GM12878 (cell line): ENCODE results near the gene ZFPM1. TPM values are rescaled to one million over a fixed set of nuclear protein-coding genes. Genes with fewer than 3 reads are reported as not detected.

Source experiments
- ATAC-seq: fragments of 200-7000 bp; cut with Tn5 transposase; 3 replicates; pipeline ENCODE4 v1.9.1; 2020; ENCODE audit warnings: mild to moderate bottlenecking, moderate library complexity
- BruUV-seq: library from RNA; stranded (reverse); fragments of 400-500 nt; replicated peaks from 2 replicates; lab custom pipeline; 2021; lab: Mats Ljungman, UMichigan
- CTCF ChIA-PET: fragments of 300-600 bp; sonication (Branson Sonifier 250); formaldehyde crosslinking; extraction: SDS; loops from one replicate; lab custom pipeline; 2021; ENCODE audit warnings: inconsistent platforms; lab: Yijun Ruan, JAX
- POLR2A ChIA-PET: fragments of 350-600 bp; formaldehyde crosslinking; extraction: SDS; loops from one replicate; lab custom pipeline; 2021; ENCODE audit warnings: inconsistent platforms; lab: Charles Lee
- RAD21 ChIA-PET: fragments of 300-600 bp; sonication (Branson Sonifier 250); formaldehyde crosslinking; loops from one replicate; lab custom pipeline; 2023; ENCODE audit warnings: antibody characterized with exemption; ENCODE audit not compliant: unreplicated experiment; lab: Charles Lee
- SMC1A ChIA-PET: fragments of 300-600 bp; sonication (Branson Sonifier 250); formaldehyde crosslinking; loops from one replicate; lab custom pipeline; 2023; ENCODE audit not compliant: unreplicated experiment, uncharacterized antibody; lab: Charles Lee
- DNase-seq: peaks from one replicate; pipeline ENCODE4 v3.0.0-alpha.2; 2011; ENCODE audit warnings: low read depth, low spot score
- FAIRE-seq: peaks from 3 replicates; lab custom pipeline; 2011; peaks lifted over from hg19 to GRCh38; lab: Jason Lieb, UNC
- H2AFZ ChIP-seq: 2 replicates; pipeline ENCODE4 v1.6.0; 2011; ENCODE audit warnings: low read depth, low read length, control low read depth; ENCODE audit not compliant: control insufficient read depth
- H3K27ac ChIP-seq: 2 replicates; pipeline ENCODE4 v1.5.1; 2011; ENCODE audit warnings: control low read depth; ENCODE audit not compliant: control insufficient read depth, insufficient read depth
- H3K27me3 ChIP-seq, 2 experiments: replicated peaks in 1 of 2; 2 replicates each; pipeline versions ENCODE4 v1.6.0 to v1.6.1; 2011; ENCODE audit warnings: low read length in 1 of 2; ENCODE audit not compliant: control insufficient read depth in 2 of 2, insufficient read depth in 2 of 2
- H3K36me3 ChIP-seq, 2 experiments: 2 replicates each; pipeline ENCODE4 v1.5.1; 2011; ENCODE audit warnings: low read length in 1 of 2; ENCODE audit not compliant: control insufficient read depth in 2 of 2, insufficient read depth in 2 of 2
- H3K4me1 ChIP-seq: 2 replicates; pipeline ENCODE4 v1.6.1; 2011; ENCODE audit warnings: mild to moderate bottlenecking, low read length, moderate library complexity, mixed read lengths; ENCODE audit not compliant: control insufficient read depth, insufficient read depth
- H3K4me2 ChIP-seq: 2 replicates; pipeline ENCODE4 v1.6.0; 2011; ENCODE audit warnings: control low read depth; ENCODE audit not compliant: control insufficient read depth, insufficient read depth
- H3K4me3 ChIP-seq: fragments of 200-600 bp; sonication (generic); 2 replicates; pipeline ENCODE4 v1.5.1; 2016
- H3K79me2 ChIP-seq: 2 replicates; pipeline ENCODE4 v1.6.0; 2011; ENCODE audit warnings: low read length; ENCODE audit not compliant: control insufficient read depth, insufficient read depth
- H3K9ac ChIP-seq: 2 replicates; pipeline ENCODE4 v1.8.0; 2011; ENCODE audit warnings: low read length, control low read depth, mixed read lengths; ENCODE audit not compliant: control insufficient read depth, insufficient read depth
- H3K9me3 ChIP-seq: replicated peaks from 3 replicates; pipeline ENCODE4 v1.5.1; 2011; ENCODE audit warnings: mild to moderate bottlenecking, low read length; ENCODE audit not compliant: control insufficient read depth, insufficient read depth
- H4K20me1 ChIP-seq: 2 replicates; pipeline ENCODE4 v1.6.0; 2011; ENCODE audit not compliant: control insufficient read depth, insufficient read depth
- BMI1 ChIP-seq: fragments of 450-650 bp; IDR thresholded peaks from 2 replicates; pipeline ENCODE4 v1.6.1; 2016; ENCODE audit warnings: mild to moderate bottlenecking, moderate library complexity, borderline replicate concordance
- CBFB ChIP-seq: IDR thresholded peaks from 2 replicates; pipeline ENCODE4 v1.6.1; 2016; ENCODE audit warnings: antibody characterized with exemption, low read depth
- MEF2A ChIP-seq: IDR thresholded peaks from 2 replicates; pipeline ENCODE4 v1.6.1; 2011; ENCODE audit warnings: low read depth, mild to moderate bottlenecking, low read length, moderate library complexity; ENCODE audit not compliant: insufficient read depth
- NBN ChIP-seq: fragments of 450-650 bp; IDR thresholded peaks from 2 replicates; pipeline ENCODE4 v1.6.1; 2016
- POLR2AphosphoS2 ChIP-seq: IDR thresholded peaks from 2 replicates; pipeline ENCODE4 v1.6.1; 2011; ENCODE audit warnings: low read depth, mild to moderate bottlenecking, low read length, improper control_type of control experiment, moderate library complexity
- SMAD1 ChIP-seq: fragments of 450-650 bp; IDR thresholded peaks from 2 replicates; pipeline ENCODE4 v1.6.1; 2018; ENCODE audit warnings: mild to moderate bottlenecking, low read depth; ENCODE audit not compliant: partially characterized antibody
- TBL1XR1 ChIP-seq: IDR thresholded peaks from 2 replicates; pipeline ENCODE4 v1.6.1; 2012; ENCODE audit warnings: low read depth, low read length, improper control_type of control experiment
- ZNF24 ChIP-seq: fragments of 450-650 bp; IDR thresholded peaks from 2 replicates; pipeline ENCODE4 v1.6.1; 2017; ENCODE audit warnings: antibody characterized with exemption, mild to moderate bottlenecking
- ZZZ3 ChIP-seq: IDR thresholded peaks from 2 replicates; pipeline ENCODE4 v1.6.1; 2011; ENCODE audit warnings: low read depth; ENCODE audit not compliant: control insufficient read depth, insufficient read length
- WGBS: methylation state at CpG from one replicate; pipeline ENCODE4 v1.1.6; 2016; ENCODE audit warnings: low lambda C conversion rate; ENCODE audit not compliant: insufficient replicate concordance, insufficient coverage; ENCODE audit errors: missing lambda C conversion rate; 5-methylcytosine and 5-hydroxymethylcytosine counted together
- in situ Hi-C: fragments of 300-500 bp; cut with MboI; formaldehyde crosslinking; loops from 9 replicates; pipeline ENCODE4 v1.14.3; 2018; ENCODE audit warnings: mixed read lengths
- intact Hi-C: fragments of 100-400 bp; cut with micrococcal nuclease; formaldehyde crosslinking; loops from one replicate; pipeline ENCODE4 v1.14.2; 2022; ENCODE audit not compliant: unreplicated experiment
- polyA plus RNA-seq, 11 experiments: library from polyadenylated mRNA; depleted of rRNA in 4 of 11; unstranded in 6 of 11; stranded (reverse) in 5 of 11; fragments of >200 nt; fragmentation: Nextera tagmentation in 4 of 11; fragmentation: Illumina TruSeq in 1 of 11; extraction: Ambion mirVana in 4 of 11; extraction: Trizol in 1 of 11; gene quantifications; 1 replicate in 1 of 11; 2 replicates in 10 of 11; pipeline versions ENCODE4 v1.2.1 to v1.2.3, GENCODE V29; 2011 to 2016; ENCODE audit warnings: inconsistent platforms in 2 of 11, missing spikeins in 2 of 11, low read depth in 1 of 11
- total RNA-seq, 4 experiments: library from RNA; depleted of rRNA in 3 of 4; stranded (reverse); fragments of >200 nt in 3 of 4; fragmentation: Illumina TruSeq in 1 of 4; extraction: Trizol in 1 of 4; gene quantifications; 2 replicates each; pipeline versions ENCODE4 v1.2.1 to v1.2.3, GENCODE V29; 2013 to 2021
- TF ChIP-seq, protein P1 (sequence below): IDR thresholded peaks from 2 replicates; pipeline ENCODE4 v1.6.1; 2011; ENCODE audit warnings: borderline replicate concordance, low read depth, mild to moderate bottlenecking, moderate library complexity, low read length; ENCODE audit not compliant: insufficient read depth, poor library complexity, severe bottlenecking
- TF ChIP-seq, protein P2 (sequence below): fragments of 450-650 bp; formaldehyde crosslinking; IDR thresholded peaks from 2 replicates; pipeline ENCODE4 v1.5.0; 2022; ENCODE audit warnings: mild to moderate bottlenecking, missing genetic modification characterization

The ZFPM1 gene
- total and polyA plus RNA-seq, 10 of the 15 experiments (the other 5 are each of a cell fraction or from before 2014, with no cell fraction given), result 0.02 to 5.1 (median 0.30) TPM

DNA sequence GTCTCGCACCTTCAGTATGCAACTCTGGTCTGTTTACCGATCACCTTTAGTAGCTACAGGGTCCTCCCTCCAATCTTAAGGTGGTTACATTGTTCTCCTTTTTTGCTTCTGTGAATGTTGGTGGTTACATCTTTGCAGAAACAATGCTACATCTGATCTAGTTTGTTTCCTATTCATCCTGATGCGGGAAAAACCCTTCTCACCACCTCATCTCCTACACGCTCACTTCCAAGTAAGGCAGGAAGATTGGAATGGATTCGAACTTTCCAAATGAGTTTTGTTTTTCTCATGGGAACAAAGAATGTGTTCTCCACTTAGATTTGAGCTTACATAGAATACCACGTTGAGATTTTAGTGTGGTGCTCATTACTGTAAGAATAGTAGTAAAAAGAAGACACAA is 131.6 kb downstream of the ZFPM1 start:
- Histone ChIP-seq H3K4me1 (no peaks in the 10 kb centered on the region; the same call in 1 of the 2 replicates), H3K79me2 (peaks cover 23% of the 10 kb centered on the region), H4K20me1 (no peaks in the 10 kb centered on the region), H3K27ac (no peak overlapping the region), H3K9me3 (no peaks in the 10 kb centered on the region), H3K36me3 (peaks cover 30 to 39% of the 10 kb centered on the region in 2 experiments), H3K4me2 (no peak overlapping the region), H3K27me3 (no peaks in the 10 kb centered on the region), H3K4me3 (no peak overlapping the region), H2AFZ (no peak overlapping the region), H3K9ac (no peak overlapping the region)
- POLR2A ChIA-PET, result no interaction called here
- CTCF ChIA-PET, result interaction anchor here (0.6 kb wide), 1 partner anchor 22 kb away, joined by 3 read pairs; no protein-coding TSS in a partner anchor
- FAIRE-seq (no peak), DNase-seq (no peak), ATAC-seq (no peak)
- no peak for TF ChIP-seq CBFB
- TF ChIP-seq SMAD1, result no peak
- TF ChIP-seq BMI1, result no peak
- TF ChIP-seq TBL1XR1, result no peak
- no peak for TF ChIP-seq ZZZ3
- TF ChIP-seq MEF2A, result no peak
- TF ChIP-seq, protein P1, sequence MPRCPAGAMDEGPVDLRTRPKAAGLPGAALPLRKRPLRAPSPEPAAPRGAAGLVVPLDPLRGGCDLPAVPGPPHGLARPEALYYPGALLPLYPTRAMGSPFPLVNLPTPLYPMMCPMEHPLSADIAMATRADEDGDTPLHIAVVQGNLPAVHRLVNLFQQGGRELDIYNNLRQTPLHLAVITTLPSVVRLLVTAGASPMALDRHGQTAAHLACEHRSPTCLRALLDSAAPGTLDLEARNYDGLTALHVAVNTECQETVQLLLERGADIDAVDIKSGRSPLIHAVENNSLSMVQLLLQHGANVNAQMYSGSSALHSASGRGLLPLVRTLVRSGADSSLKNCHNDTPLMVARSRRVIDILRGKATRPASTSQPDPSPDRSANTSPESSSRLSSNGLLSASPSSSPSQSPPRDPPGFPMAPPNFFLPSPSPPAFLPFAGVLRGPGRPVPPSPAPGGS, result no peak
- no peak for TF ChIP-seq POLR2AphosphoS2
- TF ChIP-seq, protein P2, sequence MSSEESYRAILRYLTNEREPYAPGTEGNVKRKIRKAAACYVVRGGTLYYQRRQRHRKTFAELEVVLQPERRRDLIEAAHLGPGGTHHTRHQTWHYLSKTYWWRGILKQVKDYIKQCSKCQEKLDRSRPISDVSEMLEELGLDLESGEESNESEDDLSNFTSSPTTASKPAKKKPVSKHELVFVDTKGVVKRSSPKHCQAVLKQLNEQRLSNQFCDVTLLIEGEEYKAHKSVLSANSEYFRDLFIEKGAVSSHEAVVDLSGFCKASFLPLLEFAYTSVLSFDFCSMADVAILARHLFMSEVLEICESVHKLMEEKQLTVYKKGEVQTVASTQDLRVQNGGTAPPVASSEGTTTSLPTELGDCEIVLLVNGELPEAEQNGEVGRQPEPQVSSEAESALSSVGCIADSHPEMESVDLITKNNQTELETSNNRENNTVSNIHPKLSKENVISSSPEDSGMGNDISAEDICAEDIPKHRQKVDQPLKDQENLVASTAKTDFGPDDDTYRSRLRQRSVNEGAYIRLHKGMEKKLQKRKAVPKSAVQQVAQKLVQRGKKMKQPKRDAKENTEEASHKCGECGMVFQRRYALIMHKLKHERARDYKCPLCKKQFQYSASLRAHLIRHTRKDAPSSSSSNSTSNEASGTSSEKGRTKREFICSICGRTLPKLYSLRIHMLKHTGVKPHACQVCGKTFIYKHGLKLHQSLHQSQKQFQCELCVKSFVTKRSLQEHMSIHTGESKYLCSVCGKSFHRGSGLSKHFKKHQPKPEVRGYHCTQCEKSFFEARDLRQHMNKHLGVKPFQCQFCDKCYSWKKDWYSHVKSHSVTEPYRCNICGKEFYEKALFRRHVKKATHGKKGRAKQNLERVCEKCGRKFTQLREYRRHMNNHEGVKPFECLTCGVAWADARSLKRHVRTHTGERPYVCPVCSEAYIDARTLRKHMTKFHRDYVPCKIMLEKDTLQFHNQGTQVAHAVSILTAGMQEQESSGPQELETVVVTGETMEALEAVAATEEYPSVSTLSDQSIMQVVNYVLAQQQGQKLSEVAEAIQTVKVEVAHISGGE (CRISPR knock-in tag), result no peak
- TF ChIP-seq ZNF24, result no peak
- TF ChIP-seq NBN, result no peak
- SMC1A ChIA-PET, result interaction anchor here (2.0 kb wide), 1 partner anchor 12 kb away, joined by 5 read pairs; no protein-coding TSS in a partner anchor
- intact Hi-C loops (no loop called here), in situ Hi-C loops (no loop called here)
- BruUV-seq, result no TSS peak
- 56% methylated on average over 6 of the region's 6 CpGs for WGBS
- RAD21 ChIA-PET, result no interaction called here
